PC-9 (cell line): Measurements from ENCODE around the gene MAEA.

ENCODE experiments used
- CTCF ChIP-seq: fragments of 200-600 bp; sonication (generic); conservative IDR thresholded peaks from 2 replicates; pipeline ENCODE4 v1.6.1; 2017; ENCODE audit warnings: mixed run types, antibody characterized with exemption, mild to moderate bottlenecking, moderate library complexity
- EZH2 ChIP-seq: fragments of 200-600 bp; sonication (generic); IDR thresholded peaks from 2 replicates; pipeline ENCODE4 v1.8.0; 2017; ENCODE audit warnings: antibody characterized with exemption, low read depth

- TF ChIP-seq EZH2 (no peak), CTCF (no peak)
Measured at GRCh38 chr4:1296324-1297022, 6.8 kb downstream of the MAEA start.
